ENCODE data around the gene MPIG6B.

Gene MPIG6B

DNA sequence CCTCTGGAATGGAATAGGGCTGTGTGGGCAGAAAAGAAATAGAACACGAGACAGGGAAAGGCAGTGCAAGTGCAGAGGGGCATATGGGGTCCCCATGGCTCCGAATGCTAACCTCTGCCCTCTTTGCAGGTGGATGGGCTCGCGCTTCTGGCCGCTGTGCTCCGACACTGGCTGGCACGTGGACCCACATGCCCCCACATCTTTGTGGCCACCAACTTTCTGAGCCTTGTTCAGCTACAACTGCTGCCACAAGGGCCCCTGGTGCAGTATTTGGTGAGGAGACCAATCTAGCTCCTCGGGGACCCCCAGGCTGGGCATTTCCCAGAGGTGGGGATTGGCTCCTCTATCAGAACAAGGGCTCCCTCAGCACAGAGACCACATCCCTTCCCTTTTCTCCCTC lies 38.2 kb downstream of the MPIG6B start:
- H4K20me1 ChIP-seq (ENCODE audit: insufficient read depth, low read length) = no peaks in the 10 kb centered on the region
- no peak overlapping the region for H2AFZ ChIP-seq (ENCODE audit: low read length)
- no peaks in the 10 kb centered on the region for H3F3A ChIP-seq (ENCODE audit: insufficient read depth, low read length)
- no peak overlapping the region for H3K9ac ChIP-seq (ENCODE audit: low read length)
- no peaks in the 10 kb centered on the region for H3K4me1 ChIP-seq (ENCODE audit: insufficient read depth, low read length, severe bottlenecking)
- no peak overlapping the region for H3K27ac ChIP-seq (ENCODE audit: low read depth, low read length, poor library complexity, severe bottlenecking)
- no peaks in the 10 kb centered on the region for H3K79me2 ChIP-seq (ENCODE audit: insufficient read depth, low read length)
- no peaks in the 10 kb centered on the region for H3K9me2 ChIP-seq (ENCODE audit: low read depth, low read length)
- no peak overlapping the region for H3K4me2 ChIP-seq (ENCODE audit: low read length)
- H3K9me3 ChIP-seq (ENCODE audit: low read length) = no peaks in the 10 kb centered on the region
- no peak overlapping the region for H3K4me3 ChIP-seq (ENCODE audit: low read depth, low read length, poor library complexity, severe bottlenecking)
- no peaks in the 10 kb centered on the region for H3K27me3 ChIP-seq (ENCODE audit: insufficient read depth, low read length)
- TF ChIP-seq, protein P1, sequence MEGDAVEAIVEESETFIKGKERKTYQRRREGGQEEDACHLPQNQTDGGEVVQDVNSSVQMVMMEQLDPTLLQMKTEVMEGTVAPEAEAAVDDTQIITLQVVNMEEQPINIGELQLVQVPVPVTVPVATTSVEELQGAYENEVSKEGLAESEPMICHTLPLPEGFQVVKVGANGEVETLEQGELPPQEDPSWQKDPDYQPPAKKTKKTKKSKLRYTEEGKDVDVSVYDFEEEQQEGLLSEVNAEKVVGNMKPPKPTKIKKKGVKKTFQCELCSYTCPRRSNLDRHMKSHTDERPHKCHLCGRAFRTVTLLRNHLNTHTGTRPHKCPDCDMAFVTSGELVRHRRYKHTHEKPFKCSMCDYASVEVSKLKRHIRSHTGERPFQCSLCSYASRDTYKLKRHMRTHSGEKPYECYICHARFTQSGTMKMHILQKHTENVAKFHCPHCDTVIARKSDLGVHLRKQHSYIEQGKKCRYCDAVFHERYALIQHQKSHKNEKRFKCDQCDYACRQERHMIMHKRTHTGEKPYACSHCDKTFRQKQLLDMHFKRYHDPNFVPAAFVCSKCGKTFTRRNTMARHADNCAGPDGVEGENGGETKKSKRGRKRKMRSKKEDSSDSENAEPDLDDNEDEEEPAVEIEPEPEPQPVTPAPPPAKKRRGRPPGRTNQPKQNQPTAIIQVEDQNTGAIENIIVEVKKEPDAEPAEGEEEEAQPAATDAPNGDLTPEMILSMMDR (IDR thresholded peaks at IDR 0.05; ENCODE audit: low read length) = no peak
- TF ChIP-seq EZH2 (IDR thresholded peaks at IDR 0.05; ENCODE audit: borderline replicate concordance, low read length) = no peak
- H3K36me3 ChIP-seq (ENCODE audit: insufficient read depth, low read length) = peaks cover 70% of the 10 kb centered on the region

DNA sequence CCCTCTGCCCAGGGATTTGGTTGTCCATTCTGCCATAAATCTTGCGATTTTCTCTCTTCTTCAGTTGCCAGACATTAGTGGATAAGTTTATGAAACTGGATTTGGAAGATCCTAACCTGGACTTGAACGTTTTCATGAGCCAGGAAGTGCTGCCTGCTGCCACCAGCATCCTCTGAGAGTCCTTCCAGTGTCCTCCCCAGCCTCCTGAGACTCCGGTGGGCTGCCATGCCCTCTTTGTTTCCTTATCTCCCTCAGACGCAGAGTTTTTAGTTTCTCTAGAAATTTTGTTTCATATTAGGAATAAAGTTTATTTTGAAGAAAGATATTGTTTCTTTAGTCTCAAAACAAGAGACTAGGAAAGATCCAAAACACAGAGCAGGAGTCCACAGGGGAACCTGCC lies 39.2 kb downstream of the MPIG6B start, which contains the start of gene SAPCD1:
Gene SAPCD1 (plus strand): TSS at position 301 of the 400 bp plus-strand sequence. CDS start 399 bp downstream, outside the sequence.
- no peak within 1 kb of the TSS for H3K9ac ChIP-seq (ENCODE audit: low read length)
- no peak within 1 kb of the TSS for H3K27ac ChIP-seq (ENCODE audit: low read depth, low read length, poor library complexity, severe bottlenecking)
- H3K9me3 ChIP-seq (ENCODE audit: low read length) = no peaks in the 10 kb centered on the region
- no peak for TF ChIP-seq EZH2 (IDR thresholded peaks at IDR 0.05; ENCODE audit: borderline replicate concordance, low read length)
- TF ChIP-seq, protein P1 (IDR thresholded peaks at IDR 0.05; ENCODE audit: low read length) = no peak
- H2AFZ ChIP-seq (ENCODE audit: low read length) = no peak within 1 kb of the TSS
- no peak within 1 kb of the TSS for H3K4me2 ChIP-seq (ENCODE audit: low read length)
- no peaks in the 10 kb centered on the region for H3K27me3 ChIP-seq (ENCODE audit: insufficient read depth, low read length)
- H3K79me2 ChIP-seq (ENCODE audit: insufficient read depth, low read length) = no peaks in the 10 kb centered on the region
- no peaks in the 10 kb centered on the region for H4K20me1 ChIP-seq (ENCODE audit: insufficient read depth, low read length)
- no peaks in the 10 kb centered on the region for H3K9me2 ChIP-seq (ENCODE audit: low read depth, low read length)
- H3K36me3 ChIP-seq (ENCODE audit: insufficient read depth, low read length) = peaks cover 70% of the 10 kb centered on the region
- H3K4me1 ChIP-seq (ENCODE audit: insufficient read depth, low read length, severe bottlenecking) = no peaks in the 10 kb centered on the region
- no peaks in the 10 kb centered on the region for H3F3A ChIP-seq (ENCODE audit: insufficient read depth, low read length)
- H3K4me3 ChIP-seq (ENCODE audit: low read depth, low read length, poor library complexity, severe bottlenecking) = no peak within 1 kb of the TSS

DNA sequence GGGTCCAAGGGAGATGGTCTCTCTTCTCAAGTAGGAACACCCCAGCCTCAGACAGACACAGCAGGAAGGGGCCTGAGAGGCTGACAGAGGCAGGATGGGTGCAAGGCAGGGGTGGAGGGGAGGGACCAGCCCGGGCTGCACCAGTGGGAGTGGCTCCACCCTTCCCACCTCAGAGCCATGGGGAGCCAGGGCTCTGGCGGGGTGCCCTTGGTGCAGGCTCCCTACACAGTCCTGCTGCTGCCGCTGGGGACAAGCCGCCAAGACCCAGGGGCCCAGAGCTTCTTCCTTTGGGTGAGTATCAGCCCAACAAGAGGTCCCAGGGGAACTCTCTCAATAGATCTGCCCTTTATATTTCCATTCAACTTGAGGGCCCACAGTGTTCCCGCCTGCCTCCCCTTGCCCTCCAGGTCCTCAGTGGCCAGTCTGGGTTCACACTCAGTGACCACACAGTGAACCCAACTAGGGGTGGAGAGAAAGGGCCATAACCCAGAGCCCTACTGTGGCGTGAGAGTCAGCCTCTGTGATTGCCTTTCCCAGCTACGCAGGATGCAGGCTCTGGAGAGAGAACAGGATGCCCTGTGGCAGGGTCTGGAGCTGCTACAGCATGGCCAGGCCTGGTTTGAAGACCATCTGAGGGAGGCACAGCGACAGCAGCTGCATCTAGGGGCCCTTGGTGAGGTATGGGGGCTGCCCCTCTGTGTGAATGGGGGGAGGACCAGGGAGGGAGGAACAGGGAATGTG lies 39.9 kb downstream of the MPIG6B start:
- Histone ChIP-seq H3K4me3 (ENCODE audit: low read depth, low read length, poor library complexity, severe bottlenecking) (no peak overlapping the region), H3K27ac (ENCODE audit: low read depth, low read length, poor library complexity, severe bottlenecking) (no peak overlapping the region), H2AFZ (ENCODE audit: low read length) (no peak overlapping the region), H4K20me1 (ENCODE audit: insufficient read depth, low read length) (no peaks in the 10 kb centered on the region), H3F3A (ENCODE audit: insufficient read depth, low read length) (no peaks in the 10 kb centered on the region), H3K36me3 (ENCODE audit: insufficient read depth, low read length) (peaks cover 67% of the 10 kb centered on the region), H3K79me2 (ENCODE audit: insufficient read depth, low read length) (no peaks in the 10 kb centered on the region), H3K4me1 (ENCODE audit: insufficient read depth, low read length, severe bottlenecking) (no peaks in the 10 kb centered on the region), H3K9me2 (ENCODE audit: low read depth, low read length) (no peaks in the 10 kb centered on the region), H3K9me3 (ENCODE audit: low read length) (no peaks in the 10 kb centered on the region), H3K27me3 (ENCODE audit: insufficient read depth, low read length) (no peaks in the 10 kb centered on the region), H3K4me2 (ENCODE audit: low read length) (no peak overlapping the region), H3K9ac (ENCODE audit: low read length) (no peak overlapping the region)
- TF ChIP-seq EZH2 (IDR thresholded peaks at IDR 0.05; ENCODE audit: borderline replicate concordance, low read length) = no peak
- TF ChIP-seq, protein P1 (IDR thresholded peaks at IDR 0.05; ENCODE audit: low read length) = no peak
